Vagina (tissue), 2 donors: ENCODE data around the gene CCT5.

Experiments
- CTCF ChIP-seq, 3 experiments: fragments of 450-650 bp in 2 of 3; fragments of 200-600 bp in 1 of 3; sonication (generic) in 1 of 3; IDR thresholded peaks; one replicate each; pipeline ENCODE4 v1.5.1; 2017 to 2019; ENCODE audit warnings: antibody characterized with exemption in 3 of 3, mild to moderate bottlenecking in 2 of 3, moderate library complexity in 2 of 3
- POLR2A ChIP-seq, 2 donors: fragments of 450-650 bp; IDR thresholded peaks; one replicate each; pipeline ENCODE4 v1.6.1; 2017; ENCODE audit warnings: antibody characterized with exemption in 2 of 2, mild to moderate bottlenecking in 2 of 2, moderate library complexity in 2 of 2

- TF ChIP-seq POLR2A (IDR thresholded peaks at IDR 0.05) (no peak), CTCF (IDR thresholded peaks at IDR 0.05) (no peak)
Measured at GRCh38 chr5:10286862-10287227, 36.8 kb downstream of the CCT5 start.
